GM23338 (cell line): Measurements from ENCODE around the gene PYDC2. TPM values are rescaled to one million over a fixed set of nuclear protein-coding genes. Genes with fewer than 3 reads are reported as not detected.

Experiments
- ATAC-seq: fragments of 200-7000 bp; cut with Tn5 transposase; 3 replicates; pipeline ENCODE4 v1.9.1; 2020
- DNase-seq: peaks from one replicate; pipeline ENCODE4 v3.0.0-alpha.2; 2015; ENCODE audit warnings: low spot score
- H2AFZ ChIP-seq: fragments of 200-600 bp; sonication (generic); 2 replicates; pipeline ENCODE4 v1.8.0; 2016; ENCODE audit warnings: antibody characterized with exemption, mild to moderate bottlenecking, moderate library complexity
- H3F3A ChIP-seq: fragments of 200-600 bp; sonication (generic); replicated peaks from 2 replicates; pipeline ENCODE4 v1.8.0; 2017; ENCODE audit warnings: antibody characterized with exemption, mixed run types, low read depth
- H3K27ac ChIP-seq: fragments of 200-600 bp; sonication (generic); 2 replicates; pipeline ENCODE4 v1.6.1; 2016; ENCODE audit warnings: low read depth
- H3K27me3 ChIP-seq: fragments of 200-600 bp; sonication (generic); 2 replicates; pipeline ENCODE4 v1.8.0; 2016; ENCODE audit warnings: mild to moderate bottlenecking, mixed run types, moderate library complexity; ENCODE audit not compliant: insufficient read depth
- H3K36me3 ChIP-seq: fragments of 200-600 bp; sonication (generic); 2 replicates; pipeline ENCODE4 v1.8.0; 2016; ENCODE audit warnings: mild to moderate bottlenecking; ENCODE audit not compliant: insufficient read depth
- H3K4me1 ChIP-seq: fragments of 200-600 bp; sonication (generic); 2 replicates; pipeline ENCODE4 v1.8.0; 2016; ENCODE audit warnings: mild to moderate bottlenecking, moderate library complexity; ENCODE audit not compliant: insufficient read depth
- H3K4me2 ChIP-seq: fragments of 200-600 bp; sonication (generic); 2 replicates; pipeline ENCODE4 v1.7.1; 2017; ENCODE audit warnings: mixed run types
- H3K4me3 ChIP-seq: fragments of 200-600 bp; sonication (generic); 2 replicates; pipeline ENCODE4 v1.6.1; 2016; ENCODE audit warnings: mixed run types
- H3K79me2 ChIP-seq: fragments of 200-600 bp; sonication (generic); replicated peaks from 2 replicates; pipeline ENCODE4 v1.8.0; 2017; ENCODE audit warnings: mild to moderate bottlenecking; ENCODE audit not compliant: insufficient read depth
- H3K9me2 ChIP-seq: fragments of 200-600 bp; sonication (generic); 2 replicates; pipeline ENCODE4 v1.8.0; 2017; ENCODE audit not compliant: insufficient read depth
- H4K20me1 ChIP-seq: fragments of 200-600 bp; sonication (generic); replicated peaks from 2 replicates; pipeline ENCODE4 v1.8.0; 2017; ENCODE audit warnings: mild to moderate bottlenecking; ENCODE audit not compliant: insufficient read depth
- H3K27ac Mint-ChIP-seq: 2 replicates; pipeline ENCODE4 v1.8.0; 2020; ENCODE audit warnings: inconsistent platforms, mild to moderate bottlenecking, moderate library complexity, mixed read lengths
- H3K27me3 Mint-ChIP-seq: 3 replicates; pipeline ENCODE4 v1.8.0; 2022; ENCODE audit warnings: low read depth, mild to moderate bottlenecking, moderate library complexity, mixed read lengths, inconsistent platforms; ENCODE audit not compliant: insufficient read depth, poor library complexity
- H3K36me3 Mint-ChIP-seq: 3 replicates; pipeline ENCODE4 v1.8.0; 2021; ENCODE audit warnings: low read depth, mild to moderate bottlenecking, inconsistent platforms, moderate library complexity, mixed read lengths
- H3K4me1 Mint-ChIP-seq: 3 replicates; pipeline ENCODE4 v1.8.0; 2020; ENCODE audit warnings: mild to moderate bottlenecking, inconsistent platforms, mixed read lengths
- H3K4me3 Mint-ChIP-seq: 3 replicates; pipeline ENCODE4 v1.8.0; 2021; ENCODE audit warnings: moderate library complexity, mild to moderate bottlenecking, inconsistent platforms, mixed read lengths
- H3K9me3 Mint-ChIP-seq: 3 replicates; pipeline ENCODE4 v1.8.0; 2020; ENCODE audit warnings: moderate library complexity, mild to moderate bottlenecking, inconsistent platforms, mixed read lengths
- CREB1 ChIP-seq: fragments of 250-450 bp; sonication (Bioruptor Pico); IDR thresholded peaks from 2 replicates; pipeline ENCODE4 v1.5.0; 2020; ENCODE audit warnings: low read depth, mild to moderate bottlenecking, moderate library complexity
- CTCF ChIP-seq, 2 experiments: fragments of 200-600 bp in 1 of 2; sonication (generic) in 1 of 2; conservative IDR thresholded peaks; 2 replicates each; pipeline versions ENCODE4 v1.5.1 to v1.6.1; 2016 to 2017; ENCODE audit warnings: antibody characterized with exemption in 2 of 2, low read depth in 2 of 2, mild to moderate bottlenecking in 2 of 2, moderate library complexity in 1 of 2
- EZH2 ChIP-seq: fragments of 200-600 bp; sonication (generic); IDR thresholded peaks from one replicate; pipeline ENCODE4 v1.8.0; 2017; ENCODE audit warnings: antibody characterized with exemption, mild to moderate bottlenecking, low read depth; ENCODE audit not compliant: unreplicated experiment
- EZH2phosphoT487 ChIP-seq: fragments of 200-600 bp; sonication (generic); IDR thresholded peaks from one replicate; pipeline ENCODE4 v1.8.1; 2018; ENCODE audit warnings: antibody characterized with exemption; ENCODE audit not compliant: unreplicated experiment
- JUNB ChIP-seq: IDR thresholded peaks from one replicate; pipeline ENCODE4 v1.6.1; 2016; ENCODE audit warnings: antibody characterized with exemption; ENCODE audit not compliant: unreplicated experiment
- NANOG ChIP-seq: IDR thresholded peaks from 2 replicates; pipeline ENCODE4 v1.6.1; 2016; ENCODE audit warnings: antibody characterized with exemption, borderline replicate concordance
- POLR2AphosphoS5 ChIP-seq: IDR thresholded peaks from 2 replicates; pipeline ENCODE4 v1.6.1; 2016; ENCODE audit warnings: antibody characterized with exemption, low read depth
- STAT1 ChIP-seq: IDR thresholded peaks from one replicate; pipeline ENCODE4 v1.6.1; 2016; ENCODE audit warnings: antibody characterized with exemption; ENCODE audit not compliant: unreplicated experiment
- ZNF114 ChIP-seq: fragments of 250-450 bp; sonication (Bioruptor Pico); IDR thresholded peaks from 2 replicates; pipeline ENCODE4 v1.5.0; 2020; ENCODE audit warnings: mild to moderate bottlenecking, moderate library complexity
- ZNF331 ChIP-seq: fragments of 250-450 bp; sonication (Bioruptor Pico); IDR thresholded peaks from 2 replicates; pipeline ENCODE4 v1.5.0; 2020; ENCODE audit warnings: low read depth, mild to moderate bottlenecking, moderate library complexity
- polyA plus RNA-seq: library from polyadenylated mRNA; unstranded; fragments of >200 nt; fragmentation: Nextera tagmentation; extraction: Ambion mirVana; gene quantifications from 2 replicates; pipeline ENCODE4 v1.2.1, GENCODE V29; 2016
- total RNA-seq: library from RNA; depleted of rRNA; stranded (reverse); fragments of >200 nt; shearing (Covaris generic); gene quantifications from 2 replicates; pipeline ENCODE4 v1.2.3, GENCODE V29; 2014
- TF ChIP-seq, protein P1 (sequence below): IDR thresholded peaks from one replicate; pipeline ENCODE4 v1.6.1; 2018; ENCODE audit warnings: antibody characterized with exemption; ENCODE audit not compliant: unreplicated experiment
- TF ChIP-seq, protein P2 (sequence below): IDR thresholded peaks from 2 replicates; pipeline ENCODE4 v1.6.1; 2016; ENCODE audit warnings: antibody characterized with exemption
- TF ChIP-seq, protein P3 (sequence below): fragments of 250-450 bp; sonication (Bioruptor Pico); IDR thresholded peaks from 2 replicates; pipeline ENCODE4 v1.5.0; 2020; ENCODE audit warnings: mild to moderate bottlenecking, moderate library complexity

PYDC2 gene
- total and polyA plus RNA-seq, 2 experiments from 2014 or later, result not detected

DNA sequence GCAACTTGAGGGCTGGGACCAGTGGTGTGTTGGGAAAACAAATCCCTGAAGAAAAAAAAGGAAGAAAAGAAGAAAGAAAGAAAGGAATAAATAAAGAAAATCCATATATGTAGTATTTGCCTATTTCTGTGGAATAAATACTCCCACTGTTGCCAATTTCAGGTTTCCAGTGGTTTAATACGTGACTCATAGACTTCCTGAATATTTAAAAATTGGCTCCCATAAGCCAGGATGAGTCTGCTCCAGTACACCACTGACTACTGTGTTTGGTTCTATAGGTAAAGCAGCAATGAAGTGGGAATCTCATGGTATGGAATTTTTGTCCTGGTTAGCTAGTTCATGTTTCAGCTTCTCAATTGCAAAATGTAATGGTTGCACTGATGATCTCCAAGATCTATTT lies 31.6 kb downstream of the PYDC2 start:
- Mint-ChIP-seq H3K9me3 (no peaks in the 10 kb centered on the region), H3K4me1 (0 out of 3 replicates have a peak, but pooled peaks cover 3% of the 10 kb centered on the region), H3K36me3 (no peaks in the 10 kb centered on the region), H3K4me3 (no peak overlapping the region), H3K27ac (no peak overlapping the region), H3K27me3 (no peaks in the 10 kb centered on the region)
- Histone ChIP-seq H3F3A (no peaks in the 10 kb centered on the region), H2AFZ (no peak overlapping the region), H3K79me2 (no peaks in the 10 kb centered on the region), H3K4me3 (no peak overlapping the region), H3K9me2 (no peaks in the 10 kb centered on the region), H4K20me1 (no peaks in the 10 kb centered on the region), H3K27me3 (no peaks in the 10 kb centered on the region), H3K36me3 (no peaks in the 10 kb centered on the region), H3K4me2 (no peak overlapping the region), H3K4me1 (no peaks in the 10 kb centered on the region), H3K27ac (no peak overlapping the region)
- DNase-seq (no peak), ATAC-seq (no peak)
- TF ChIP-seq, protein P1, sequence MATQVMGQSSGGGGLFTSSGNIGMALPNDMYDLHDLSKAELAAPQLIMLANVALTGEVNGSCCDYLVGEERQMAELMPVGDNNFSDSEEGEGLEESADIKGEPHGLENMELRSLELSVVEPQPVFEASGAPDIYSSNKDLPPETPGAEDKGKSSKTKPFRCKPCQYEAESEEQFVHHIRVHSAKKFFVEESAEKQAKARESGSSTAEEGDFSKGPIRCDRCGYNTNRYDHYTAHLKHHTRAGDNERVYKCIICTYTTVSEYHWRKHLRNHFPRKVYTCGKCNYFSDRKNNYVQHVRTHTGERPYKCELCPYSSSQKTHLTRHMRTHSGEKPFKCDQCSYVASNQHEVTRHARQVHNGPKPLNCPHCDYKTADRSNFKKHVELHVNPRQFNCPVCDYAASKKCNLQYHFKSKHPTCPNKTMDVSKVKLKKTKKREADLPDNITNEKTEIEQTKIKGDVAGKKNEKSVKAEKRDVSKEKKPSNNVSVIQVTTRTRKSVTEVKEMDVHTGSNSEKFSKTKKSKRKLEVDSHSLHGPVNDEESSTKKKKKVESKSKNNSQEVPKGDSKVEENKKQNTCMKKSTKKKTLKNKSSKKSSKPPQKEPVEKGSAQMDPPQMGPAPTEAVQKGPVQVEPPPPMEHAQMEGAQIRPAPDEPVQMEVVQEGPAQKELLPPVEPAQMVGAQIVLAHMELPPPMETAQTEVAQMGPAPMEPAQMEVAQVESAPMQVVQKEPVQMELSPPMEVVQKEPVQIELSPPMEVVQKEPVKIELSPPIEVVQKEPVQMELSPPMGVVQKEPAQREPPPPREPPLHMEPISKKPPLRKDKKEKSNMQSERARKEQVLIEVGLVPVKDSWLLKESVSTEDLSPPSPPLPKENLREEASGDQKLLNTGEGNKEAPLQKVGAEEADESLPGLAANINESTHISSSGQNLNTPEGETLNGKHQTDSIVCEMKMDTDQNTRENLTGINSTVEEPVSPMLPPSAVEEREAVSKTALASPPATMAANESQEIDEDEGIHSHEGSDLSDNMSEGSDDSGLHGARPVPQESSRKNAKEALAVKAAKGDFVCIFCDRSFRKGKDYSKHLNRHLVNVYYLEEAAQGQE, result no peak
- no peak for TF ChIP-seq JUNB
- TF ChIP-seq CTCF (conservative IDR thresholded peaks at IDR 0.05; ENCODE audit: low read depth in 2 of 2), result no peak
- TF ChIP-seq CREB1, result no peak
- no peak for TF ChIP-seq EZH2phosphoT487
- TF ChIP-seq EZH2, result no peak
- TF ChIP-seq, protein P2, sequence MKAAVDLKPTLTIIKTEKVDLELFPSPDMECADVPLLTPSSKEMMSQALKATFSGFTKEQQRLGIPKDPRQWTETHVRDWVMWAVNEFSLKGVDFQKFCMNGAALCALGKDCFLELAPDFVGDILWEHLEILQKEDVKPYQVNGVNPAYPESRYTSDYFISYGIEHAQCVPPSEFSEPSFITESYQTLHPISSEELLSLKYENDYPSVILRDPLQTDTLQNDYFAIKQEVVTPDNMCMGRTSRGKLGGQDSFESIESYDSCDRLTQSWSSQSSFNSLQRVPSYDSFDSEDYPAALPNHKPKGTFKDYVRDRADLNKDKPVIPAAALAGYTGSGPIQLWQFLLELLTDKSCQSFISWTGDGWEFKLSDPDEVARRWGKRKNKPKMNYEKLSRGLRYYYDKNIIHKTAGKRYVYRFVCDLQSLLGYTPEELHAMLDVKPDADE, result no peak
- TF ChIP-seq, protein P3, sequence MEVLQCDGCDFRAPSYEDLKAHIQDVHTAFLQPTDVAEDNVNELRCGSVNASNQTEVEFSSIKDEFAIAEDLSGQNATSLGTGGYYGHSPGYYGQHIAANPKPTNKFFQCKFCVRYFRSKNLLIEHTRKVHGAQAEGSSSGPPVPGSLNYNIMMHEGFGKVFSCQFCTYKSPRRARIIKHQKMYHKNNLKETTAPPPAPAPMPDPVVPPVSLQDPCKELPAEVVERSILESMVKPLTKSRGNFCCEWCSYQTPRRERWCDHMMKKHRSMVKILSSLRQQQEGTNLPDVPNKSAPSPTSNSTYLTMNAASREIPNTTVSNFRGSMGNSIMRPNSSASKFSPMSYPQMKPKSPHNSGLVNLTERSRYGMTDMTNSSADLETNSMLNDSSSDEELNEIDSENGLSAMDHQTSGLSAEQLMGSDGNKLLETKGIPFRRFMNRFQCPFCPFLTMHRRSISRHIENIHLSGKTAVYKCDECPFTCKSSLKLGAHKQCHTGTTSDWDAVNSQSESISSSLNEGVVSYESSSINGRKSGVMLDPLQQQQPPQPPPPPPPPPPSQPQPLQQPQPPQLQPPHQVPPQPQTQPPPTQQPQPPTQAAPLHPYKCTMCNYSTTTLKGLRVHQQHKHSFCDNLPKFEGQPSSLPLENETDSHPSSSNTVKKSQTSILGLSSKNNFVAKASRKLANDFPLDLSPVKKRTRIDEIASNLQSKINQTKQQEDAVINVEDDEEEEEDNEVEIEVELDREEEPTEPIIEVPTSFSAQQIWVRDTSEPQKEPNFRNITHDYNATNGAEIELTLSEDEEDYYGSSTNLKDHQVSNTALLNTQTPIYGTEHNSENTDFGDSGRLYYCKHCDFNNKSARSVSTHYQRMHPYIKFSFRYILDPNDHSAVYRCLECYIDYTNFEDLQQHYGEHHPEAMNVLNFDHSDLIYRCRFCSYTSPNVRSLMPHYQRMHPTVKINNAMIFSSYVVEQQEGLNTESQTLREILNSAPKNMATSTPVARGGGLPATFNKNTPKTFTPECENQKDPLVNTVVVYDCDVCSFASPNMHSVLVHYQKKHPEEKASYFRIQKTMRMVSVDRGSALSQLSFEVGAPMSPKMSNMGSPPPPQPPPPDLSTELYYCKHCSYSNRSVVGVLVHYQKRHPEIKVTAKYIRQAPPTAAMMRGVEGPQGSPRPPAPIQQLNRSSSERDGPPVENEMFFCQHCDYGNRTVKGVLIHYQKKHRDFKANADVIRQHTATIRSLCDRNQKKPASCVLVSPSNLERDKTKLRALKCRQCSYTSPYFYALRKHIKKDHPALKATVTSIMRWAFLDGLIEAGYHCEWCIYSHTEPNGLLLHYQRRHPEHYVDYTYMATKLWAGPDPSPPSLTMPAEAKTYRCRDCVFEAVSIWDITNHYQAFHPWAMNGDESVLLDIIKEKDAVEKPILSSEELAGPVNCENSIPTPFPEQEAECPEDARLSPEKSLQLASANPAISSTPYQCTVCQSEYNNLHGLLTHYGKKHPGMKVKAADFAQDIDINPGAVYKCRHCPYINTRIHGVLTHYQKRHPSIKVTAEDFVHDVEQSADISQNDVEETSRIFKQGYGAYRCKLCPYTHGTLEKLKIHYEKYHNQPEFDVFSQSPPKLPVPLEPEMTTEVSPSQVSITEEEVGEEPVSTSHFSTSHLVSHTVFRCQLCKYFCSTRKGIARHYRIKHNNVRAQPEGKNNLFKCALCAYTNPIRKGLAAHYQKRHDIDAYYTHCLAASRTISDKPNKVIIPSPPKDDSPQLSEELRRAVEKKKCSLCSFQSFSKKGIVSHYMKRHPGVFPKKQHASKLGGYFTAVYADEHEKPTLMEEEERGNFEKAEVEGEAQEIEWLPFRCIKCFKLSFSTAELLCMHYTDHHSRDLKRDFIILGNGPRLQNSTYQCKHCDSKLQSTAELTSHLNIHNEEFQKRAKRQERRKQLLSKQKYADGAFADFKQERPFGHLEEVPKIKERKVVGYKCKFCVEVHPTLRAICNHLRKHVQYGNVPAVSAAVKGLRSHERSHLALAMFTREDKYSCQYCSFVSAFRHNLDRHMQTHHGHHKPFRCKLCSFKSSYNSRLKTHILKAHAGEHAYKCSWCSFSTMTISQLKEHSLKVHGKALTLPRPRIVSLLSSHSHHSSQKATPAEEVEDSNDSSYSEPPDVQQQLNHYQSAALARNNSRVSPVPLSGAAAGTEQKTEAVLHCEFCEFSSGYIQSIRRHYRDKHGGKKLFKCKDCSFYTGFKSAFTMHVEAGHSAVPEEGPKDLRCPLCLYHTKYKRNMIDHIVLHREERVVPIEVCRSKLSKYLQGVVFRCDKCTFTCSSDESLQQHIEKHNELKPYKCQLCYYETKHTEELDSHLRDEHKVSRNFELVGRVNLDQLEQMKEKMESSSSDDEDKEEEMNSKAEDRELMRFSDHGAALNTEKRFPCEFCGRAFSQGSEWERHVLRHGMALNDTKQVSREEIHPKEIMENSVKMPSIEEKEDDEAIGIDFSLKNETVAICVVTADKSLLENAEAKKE, result no peak
- TF ChIP-seq POLR2AphosphoS5, result no peak
- TF ChIP-seq ZNF114 (CRISPR knock-in tag), result no peak
- no peak for TF ChIP-seq STAT1
- no peak for TF ChIP-seq ZNF331 (CRISPR knock-in tag)
- no peak for TF ChIP-seq NANOG
